GM19043 (cell line): ENCODE data around the gene NEUROD2.

Source experiments
- ATAC-seq: cut with Tn5 transposase; IDR thresholded peaks from one replicate; pipeline ENCODE4 v1.9.1; 2021; ENCODE audit warnings: low read depth; ENCODE audit not compliant: unreplicated experiment

NEUROD2 gene

DNA sequence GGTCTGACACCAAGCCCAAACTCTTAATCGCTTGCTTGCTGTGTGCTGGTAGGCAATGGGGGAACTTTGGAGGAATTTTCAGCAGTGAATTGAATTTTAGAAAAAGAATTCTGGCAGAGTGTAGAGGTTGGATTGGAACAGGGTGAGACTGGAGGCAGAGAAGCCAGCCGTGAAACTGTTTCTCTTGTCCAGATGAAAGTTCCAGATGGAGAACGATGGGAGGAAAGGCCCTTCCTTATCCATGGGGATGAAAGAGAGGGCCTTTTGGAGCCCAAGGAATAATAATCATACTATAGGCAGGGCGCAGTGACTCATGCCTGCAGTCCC, 26.0 kb downstream of the NEUROD2 start:
- no peak for ATAC-seq

DNA sequence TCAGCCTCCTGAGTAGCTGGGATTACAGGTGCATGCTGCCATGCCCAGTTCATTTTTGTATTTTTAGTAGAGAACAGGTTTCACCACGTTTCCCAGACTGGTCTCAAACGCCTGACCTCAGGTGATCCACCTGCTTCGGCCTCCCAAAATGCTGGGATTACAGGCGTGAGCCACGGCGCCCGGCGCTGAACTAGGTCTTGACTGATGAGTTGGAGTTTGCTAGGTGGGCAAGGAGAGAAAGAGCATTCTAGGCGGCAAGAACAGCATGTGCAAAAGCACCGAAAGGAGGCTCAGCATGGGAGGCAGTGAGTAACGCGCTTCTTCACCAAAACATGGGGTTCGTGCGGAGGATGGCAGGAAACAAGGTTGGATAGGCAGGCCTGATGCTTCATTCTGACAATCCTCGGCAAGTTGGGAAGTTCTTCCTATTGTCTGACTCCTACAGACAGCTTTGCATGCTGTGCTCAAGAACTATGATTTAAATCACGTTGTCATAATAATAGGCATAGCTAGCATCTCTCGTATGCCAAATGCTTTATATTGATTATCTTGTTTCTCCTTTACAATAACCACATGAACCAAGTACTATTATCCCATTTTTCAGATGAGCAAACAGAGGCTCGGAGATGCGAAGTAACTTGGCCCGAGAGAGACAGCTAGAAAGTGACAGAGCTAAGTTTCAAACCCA, 26.5 kb downstream of the NEUROD2 start:
- ATAC-seq, result no peak

DNA sequence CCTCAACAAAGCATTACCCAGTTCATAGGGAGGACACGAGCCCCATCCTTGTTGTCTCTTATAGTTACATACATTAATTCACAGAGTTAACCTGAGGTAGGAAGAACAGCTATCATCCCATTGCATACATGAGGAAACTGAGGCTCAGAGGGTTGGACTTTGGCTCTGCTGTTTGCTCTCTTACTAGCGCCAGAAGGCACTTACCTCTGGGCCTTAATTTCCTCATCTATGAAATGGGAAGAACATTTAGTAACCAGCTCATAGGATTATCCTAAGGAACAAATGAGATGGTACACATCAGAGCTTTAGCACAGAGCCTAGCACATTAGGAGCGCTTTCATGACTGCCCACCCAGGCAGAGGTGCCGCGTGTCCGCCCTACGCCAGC, 27.6 kb downstream of the NEUROD2 start:
- no peak for ATAC-seq

DNA sequence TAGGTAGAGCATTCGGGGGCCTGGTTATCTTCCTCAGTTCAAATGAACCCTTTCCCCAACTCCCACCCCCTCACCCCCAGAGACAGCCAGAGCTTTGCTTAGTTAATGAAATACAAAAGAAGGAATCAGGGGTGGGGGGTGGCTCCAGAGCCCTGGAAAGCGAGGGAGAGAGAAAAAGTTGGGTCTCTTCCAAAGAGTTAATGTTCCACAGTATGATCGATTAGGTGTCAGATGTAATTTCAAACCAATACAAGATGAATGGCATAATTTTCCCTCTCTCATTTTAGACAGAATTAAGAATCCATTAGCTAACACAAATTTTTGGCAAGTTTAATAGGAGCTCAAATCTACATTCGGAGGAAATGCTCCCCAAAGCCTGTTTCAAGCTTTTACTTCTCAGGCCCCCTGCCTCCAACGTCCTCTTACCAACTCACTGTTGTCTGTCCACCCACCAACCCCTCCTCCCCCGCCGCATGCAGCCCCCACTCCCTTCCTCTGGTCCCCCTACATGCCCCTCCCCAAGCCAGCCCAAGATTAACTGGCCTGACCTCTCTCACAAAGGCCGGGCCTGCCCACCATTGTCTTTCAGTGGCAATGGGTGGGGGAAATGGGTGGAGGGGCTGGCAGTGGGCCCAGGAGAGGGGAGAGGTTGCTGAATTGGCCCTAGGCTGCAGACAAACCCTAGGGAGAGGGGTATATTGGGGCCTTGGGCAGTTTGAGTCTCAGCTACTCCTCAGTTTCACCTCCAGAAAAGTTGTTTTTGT, 28.2 kb downstream of the NEUROD2 start:
- ATAC-seq, result no peak

DNA sequence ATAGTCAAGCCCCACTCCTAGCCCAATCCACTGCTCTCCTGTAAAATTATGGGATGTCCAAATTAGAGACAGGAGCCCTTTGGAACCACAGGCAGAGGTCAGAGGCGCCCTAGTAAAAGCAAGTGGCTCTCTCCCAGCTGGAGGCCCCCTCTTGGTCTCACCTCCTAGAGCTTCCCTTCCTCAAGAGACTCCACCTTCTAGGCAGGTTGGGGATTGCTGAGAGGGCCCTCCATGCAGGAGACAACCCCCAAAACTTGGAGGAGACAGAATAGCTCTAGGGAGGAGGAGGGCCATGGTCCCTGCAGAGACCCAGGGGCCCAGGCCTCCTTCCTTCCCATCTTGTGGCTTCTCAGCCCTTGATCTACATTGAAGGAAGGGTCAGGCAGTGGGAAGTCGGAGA, 29.4 kb downstream of the NEUROD2 start:
- ATAC-seq, result no peak

DNA sequence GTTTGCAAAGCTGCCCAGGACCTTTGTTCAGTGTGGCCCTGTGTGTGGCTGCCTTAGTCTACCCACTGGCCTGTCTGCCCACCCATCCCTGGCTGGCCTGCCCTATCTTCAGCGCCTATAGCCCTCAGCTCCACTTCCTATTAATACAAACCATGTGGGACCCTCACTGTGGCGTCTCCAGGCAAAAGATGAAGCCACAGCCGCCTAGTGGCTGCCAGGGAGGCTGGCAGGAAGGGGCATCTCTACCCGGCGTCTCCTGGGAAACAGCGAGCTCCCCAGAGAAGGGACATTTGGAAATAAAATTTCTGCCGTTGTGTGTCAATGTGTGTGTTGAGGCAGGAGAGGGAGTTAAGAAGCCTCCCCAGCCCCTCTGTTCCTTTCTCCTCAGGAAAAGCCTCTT, 31.5 kb downstream of the NEUROD2 start:
- no peak for ATAC-seq

DNA sequence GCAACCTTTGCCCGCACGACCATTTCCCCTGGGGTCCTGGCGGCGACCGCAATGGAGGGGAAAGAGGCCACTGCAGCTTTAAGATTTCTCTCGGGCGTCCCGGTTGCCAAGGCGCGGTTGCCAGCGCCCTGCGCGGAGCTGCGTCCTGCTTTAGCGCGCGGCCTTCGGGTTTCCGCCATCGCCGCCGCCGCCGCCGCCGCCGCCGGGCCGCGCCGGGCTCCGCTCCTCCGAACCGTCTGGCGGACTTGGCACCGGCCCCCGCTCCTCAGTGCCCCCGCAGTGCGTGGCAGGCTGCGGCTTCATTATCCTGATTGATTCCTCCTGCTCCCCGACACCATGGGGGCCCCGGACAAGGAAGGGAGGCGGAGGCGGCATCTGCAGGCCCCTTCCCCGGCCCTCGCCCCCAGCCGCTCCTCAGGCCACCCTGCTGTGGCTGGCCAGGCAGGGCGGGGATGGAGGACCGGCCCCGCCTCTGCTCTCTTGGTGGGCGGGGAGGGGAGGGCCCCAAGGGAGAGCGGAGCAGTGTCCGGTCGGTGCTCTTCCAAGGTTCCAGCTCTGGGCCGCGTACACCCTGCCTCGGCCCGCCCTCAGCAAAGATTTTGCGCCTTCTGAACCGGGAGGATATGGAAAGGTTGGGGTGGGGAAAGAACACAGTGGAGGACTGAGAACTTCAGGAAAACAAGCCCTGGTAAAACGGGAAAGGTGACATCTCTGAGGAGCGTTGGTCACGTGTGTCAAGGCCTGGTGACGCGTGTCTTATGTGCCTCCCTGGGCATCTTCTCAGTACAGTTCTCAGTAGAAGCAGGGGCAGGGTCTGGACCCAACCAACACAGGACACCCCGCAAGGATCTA, 34.0 kb downstream of the NEUROD2 start:
- no peak for ATAC-seq

DNA sequence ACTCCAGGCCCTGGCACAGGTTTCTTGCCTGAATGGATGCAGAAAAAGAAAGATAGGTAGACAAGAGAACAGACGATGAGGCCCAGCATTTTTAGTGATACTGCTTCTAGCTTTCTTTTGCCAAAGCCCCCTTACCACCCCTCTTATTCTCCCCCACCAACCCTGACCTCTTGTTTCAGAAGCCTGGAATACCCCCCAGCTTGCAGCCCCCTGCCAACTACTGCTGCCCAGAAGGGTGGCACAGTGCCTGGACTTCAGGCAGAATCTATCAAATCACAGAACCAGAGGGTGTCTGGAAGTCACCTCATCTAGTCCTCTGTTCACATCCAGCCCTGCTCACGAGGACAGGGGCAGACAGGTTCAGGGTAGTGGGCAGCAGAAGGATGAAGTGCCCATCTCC, 35.6 kb downstream of the NEUROD2 start:
- no peak for ATAC-seq

DNA sequence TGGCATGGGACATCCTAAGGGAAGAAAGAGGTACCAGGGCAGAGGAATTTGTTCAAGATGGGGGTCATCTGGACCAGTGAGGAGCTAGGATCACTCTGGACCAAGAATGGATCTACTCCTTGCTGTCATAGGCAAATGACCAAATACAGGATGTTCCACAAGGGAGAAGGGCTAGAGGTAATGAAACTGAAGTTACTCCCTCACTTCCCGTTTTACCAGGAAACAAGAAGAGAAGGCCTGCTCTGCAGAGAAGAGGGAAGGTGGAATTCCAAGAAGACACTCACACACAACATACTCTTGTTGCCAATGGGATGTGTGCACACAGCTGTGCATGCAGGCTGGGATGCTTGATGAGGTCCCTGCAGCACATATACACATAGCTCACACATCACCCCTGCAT, 38.6 kb downstream of the NEUROD2 start:
- ATAC-seq, result no peak

DNA sequence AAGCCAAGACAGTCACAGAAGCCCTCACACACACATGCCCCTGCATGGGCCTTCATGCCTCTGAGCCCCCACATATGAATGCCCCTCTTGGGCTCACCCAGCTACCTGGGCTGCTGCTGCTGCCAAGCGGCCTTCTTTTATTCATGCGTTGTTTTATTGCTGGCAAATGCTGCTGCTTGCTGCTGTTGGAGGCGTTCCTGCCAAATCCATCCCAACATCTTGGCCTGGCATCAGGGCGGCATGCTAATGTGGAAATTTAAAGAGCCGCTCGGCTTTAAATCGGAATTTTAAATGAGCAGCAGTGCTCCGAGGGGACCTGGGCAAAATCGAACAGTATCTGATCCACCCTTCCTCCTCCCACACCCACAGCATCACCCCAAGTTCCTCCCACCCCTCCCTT, 39.0 kb downstream of the NEUROD2 start:
- ATAC-seq, result no peak

DNA sequence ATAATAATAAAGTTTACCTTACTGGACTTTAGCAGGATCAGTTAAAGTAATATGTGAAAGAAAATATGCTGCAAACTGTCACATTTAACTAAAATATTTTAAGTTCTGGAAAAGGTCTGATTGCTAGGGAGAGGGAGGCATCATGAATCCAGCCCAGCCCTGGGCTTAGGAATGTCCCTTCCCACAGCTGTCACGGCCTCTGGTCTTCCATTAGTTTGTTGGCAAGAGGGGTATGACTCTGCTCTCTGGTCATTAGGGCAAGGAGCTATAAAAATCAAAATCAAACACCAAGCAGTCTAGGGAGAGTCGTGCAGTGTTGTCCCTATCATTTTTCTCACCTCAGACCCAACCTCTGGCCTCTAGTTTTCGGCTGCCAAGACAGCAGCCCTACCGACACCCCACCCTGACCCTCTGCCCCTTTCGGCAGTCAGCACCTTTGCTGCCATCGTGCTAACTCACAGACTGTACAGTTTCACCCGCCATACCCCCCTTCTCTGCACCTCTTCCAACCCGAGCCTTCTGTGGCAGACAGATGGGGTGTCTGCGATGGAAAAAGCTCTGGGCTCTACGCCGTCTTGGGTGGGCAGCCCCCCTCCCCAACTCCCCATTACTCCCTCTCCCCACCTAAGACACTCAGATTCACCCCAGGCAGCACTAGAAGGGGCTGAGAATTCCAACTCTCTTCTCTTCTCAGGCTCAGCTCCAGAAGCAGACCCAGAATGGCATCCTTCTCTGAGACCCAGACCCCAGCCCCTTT, 41.4 kb downstream of the NEUROD2 start:
- no peak for ATAC-seq

DNA sequence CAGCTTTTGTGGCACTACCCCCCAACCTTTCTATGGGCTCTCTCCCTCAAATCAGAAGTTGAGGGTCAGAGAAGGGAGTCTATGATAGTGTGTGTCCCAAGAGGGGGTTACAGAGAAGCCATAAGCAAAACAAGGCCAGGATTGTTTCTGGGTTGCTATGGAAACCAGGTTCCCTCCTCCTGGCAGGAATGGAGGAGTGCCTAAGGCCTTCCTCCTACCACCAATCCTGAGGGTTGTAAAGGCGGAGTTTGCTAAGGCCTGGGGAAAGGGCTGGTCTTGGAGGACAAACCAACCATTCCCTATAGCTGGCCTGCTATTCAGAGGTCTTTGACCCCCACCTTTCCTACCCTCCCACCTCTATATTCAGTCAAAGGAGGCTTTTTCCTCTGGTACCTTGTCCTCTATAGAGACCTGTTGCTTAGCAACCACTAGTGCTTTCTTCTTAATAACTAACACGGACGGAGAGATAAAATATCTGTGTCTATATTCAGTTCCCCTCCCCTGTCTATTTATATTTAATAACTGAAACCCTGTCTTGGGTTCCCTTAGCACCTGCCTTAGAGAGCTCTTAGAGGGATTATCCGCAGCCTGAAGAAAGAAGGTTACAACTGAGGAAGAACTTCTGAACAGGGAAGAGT, 43.4 kb downstream of the NEUROD2 start:
- no peak for ATAC-seq

DNA sequence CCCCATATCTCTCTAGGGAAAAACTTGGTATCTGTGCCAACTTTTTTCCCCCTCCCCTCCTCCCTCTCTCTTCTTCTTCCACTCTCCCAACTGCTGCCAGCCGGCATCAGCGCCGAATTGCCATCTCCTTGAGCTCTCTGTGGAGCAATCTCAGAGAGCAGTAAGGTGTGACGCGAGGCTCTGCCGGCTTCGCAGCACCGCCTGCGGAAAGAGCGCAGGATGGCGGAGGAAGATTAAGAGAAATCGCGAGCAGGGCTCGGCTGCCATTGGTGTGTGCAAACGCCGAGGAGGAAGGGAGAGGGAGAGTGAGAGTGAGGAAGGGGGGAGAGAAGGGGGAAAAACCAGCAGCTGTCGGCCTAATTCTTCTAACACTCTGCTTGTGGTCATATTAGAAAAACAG, 44.2 kb downstream of the NEUROD2 start:
- ATAC-seq, result no peak

DNA sequence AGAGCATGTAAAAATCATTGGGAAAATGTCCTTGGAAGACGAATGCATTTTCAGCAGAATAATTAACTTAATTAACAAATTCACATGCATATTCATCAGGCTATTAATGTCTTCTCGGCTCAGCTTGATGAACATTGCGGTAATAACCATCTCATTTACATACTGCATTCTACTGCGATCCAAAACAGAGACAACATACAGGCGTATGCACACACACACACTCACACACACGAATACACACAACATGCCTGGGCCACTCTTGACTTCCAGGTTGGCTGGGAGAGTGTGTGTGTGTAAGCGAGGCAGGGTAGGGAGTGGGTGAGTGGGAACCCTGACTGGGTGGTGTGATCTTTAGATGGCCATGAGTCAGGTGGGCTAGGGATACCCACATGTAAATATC, 44.7 kb downstream of the NEUROD2 start:
- no peak for ATAC-seq

DNA sequence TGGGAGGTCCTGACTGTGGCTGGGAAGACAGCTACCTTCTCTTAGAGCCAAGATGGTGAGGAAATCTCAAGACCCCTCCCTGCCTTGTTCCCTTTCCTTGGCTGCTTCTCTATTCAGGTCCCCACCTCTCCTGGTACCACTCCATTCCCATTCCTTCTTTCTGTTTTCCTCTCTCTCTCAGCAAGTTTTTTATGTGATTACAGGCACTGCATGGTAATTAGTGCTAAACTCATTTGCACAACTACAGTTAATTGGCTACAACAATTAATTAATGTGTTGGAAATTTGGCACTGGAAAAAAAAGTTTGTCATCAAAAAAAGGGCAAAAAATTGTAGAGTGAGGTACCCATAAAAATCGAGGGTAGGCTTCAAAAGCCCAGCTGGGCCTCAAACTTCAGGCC, 45.3 kb downstream of the NEUROD2 start:
- no peak for ATAC-seq

DNA sequence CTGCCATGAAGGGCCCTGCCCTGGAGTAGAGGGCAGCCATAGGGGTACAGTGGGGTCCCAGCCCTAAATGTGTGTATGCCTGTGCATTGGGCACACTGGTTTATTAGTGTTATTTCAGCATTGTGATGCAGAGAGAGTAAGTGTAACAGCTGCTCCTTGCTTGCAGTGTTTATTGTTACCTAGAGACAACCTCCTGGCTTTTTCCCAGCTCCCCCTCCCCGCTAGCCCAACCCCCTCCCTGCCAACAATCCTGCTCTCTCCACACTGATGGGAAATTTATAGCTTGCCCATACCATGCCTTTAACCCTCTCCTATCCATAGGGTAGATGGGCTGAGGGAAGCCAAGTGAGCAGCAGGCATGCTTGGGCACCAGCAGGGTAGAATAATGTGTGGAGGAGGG, 51.3 kb downstream of the NEUROD2 start:
- ATAC-seq, result no peak

DNA sequence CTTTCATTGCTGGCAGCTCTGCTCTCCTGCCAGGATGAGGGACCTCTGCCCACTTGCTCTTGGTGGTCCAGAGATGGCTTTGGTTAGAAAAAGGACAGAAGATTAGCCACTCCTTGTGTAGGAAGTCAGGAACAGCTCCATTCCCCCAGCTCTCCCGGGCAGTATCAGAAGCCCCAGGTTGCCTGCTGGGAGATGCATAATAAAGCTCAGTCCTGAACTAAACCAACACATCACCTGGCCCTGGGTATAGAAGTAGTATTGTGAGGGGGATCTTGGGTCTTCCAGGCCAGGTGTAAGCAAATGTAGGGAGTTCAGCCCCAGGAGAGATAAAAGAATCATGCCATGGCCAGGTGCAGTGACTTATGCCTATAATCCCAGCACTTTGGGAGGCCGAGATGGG, 52.4 kb downstream of the NEUROD2 start:
- no peak for ATAC-seq
